K562 (cell line): ENCODE data around the gene CLIC1. TPM values are rescaled to one million over a fixed set of nuclear protein-coding genes. Genes with fewer than 3 reads are reported as not detected.

Experiments used
- ARID4B ChIP-seq: sonication (generic); formaldehyde crosslinking; IDR thresholded peaks from 2 replicates; pipeline ENCODE4 v1.8.0; 2022; ENCODE audit warnings: mild to moderate bottlenecking, missing genetic modification reagents
- ARNT ChIP-seq, 2 experiments: fragments of 450-650 bp; IDR thresholded peaks; 2 replicates each; pipeline ENCODE4 v1.6.1; 2016; ENCODE audit warnings: mild to moderate bottlenecking in 1 of 2
- ESRRA ChIP-seq: fragments of 450-650 bp; IDR thresholded peaks from 2 replicates; pipeline ENCODE4 v1.6.1; 2014; ENCODE audit warnings: low read depth, mild to moderate bottlenecking, moderate library complexity, borderline replicate concordance
- GATA2 ChIP-seq: sonication (generic); formaldehyde crosslinking; IDR thresholded peaks from 2 replicates; pipeline ENCODE4 v1.4.0; 2020; ENCODE audit warnings: mild to moderate bottlenecking, missing genetic modification reagents
- HMG20B ChIP-seq: fragments of 250-450 bp; sonication (Bioruptor Pico); IDR thresholded peaks from 2 replicates; pipeline ENCODE4 v1.5.0; 2021; ENCODE audit warnings: mild to moderate bottlenecking
- KDM4B ChIP-seq, 2 experiments: fragments of 450-650 bp in 1 of 2; sonication (generic) in 1 of 2; IDR thresholded peaks; 2 replicates each; pipeline ENCODE4 v1.6.1; 2016 to 2017; ENCODE audit warnings: borderline replicate concordance in 2 of 2, antibody characterized with exemption in 1 of 2, low read depth in 1 of 2, mild to moderate bottlenecking in 1 of 2
- LEF1 ChIP-seq: fragments of 450-650 bp; IDR thresholded peaks from 2 replicates; pipeline ENCODE4 v1.6.1; 2016; ENCODE audit warnings: mild to moderate bottlenecking
- MAFK ChIP-seq: IDR thresholded peaks from 2 replicates; pipeline ENCODE4 v1.6.1; 2011; ENCODE audit warnings: low read length, improper control_type of control experiment
- MEF2A ChIP-seq: IDR thresholded peaks from 2 replicates; pipeline ENCODE4 v1.6.1; 2011; ENCODE audit warnings: low read depth, mild to moderate bottlenecking, low read length, moderate library complexity; ENCODE audit not compliant: control insufficient read depth
- MEIS2 ChIP-seq: fragments of 450-650 bp; IDR thresholded peaks from 2 replicates; pipeline ENCODE4 v1.6.1; 2014; ENCODE audit warnings: mild to moderate bottlenecking; ENCODE audit not compliant: partially characterized antibody
- MITF ChIP-seq: IDR thresholded peaks from 2 replicates; pipeline ENCODE4 v1.6.1; 2014; ENCODE audit warnings: antibody characterized with exemption
- NR0B1 ChIP-seq: fragments of 450-650 bp; IDR thresholded peaks from one replicate; pipeline ENCODE4 v1.6.1; 2018; ENCODE audit warnings: mild to moderate bottlenecking, moderate library complexity; ENCODE audit not compliant: partially characterized antibody
- RBM14 ChIP-seq: fragments of 200-400 bp; formaldehyde crosslinking; IDR thresholded peaks from 2 replicates; pipeline ENCODE4 v1.6.1; 2018; ENCODE audit warnings: low read depth, mild to moderate bottlenecking, low read length, moderate library complexity, borderline replicate concordance; ENCODE audit not compliant: insufficient read depth
- RCOR1 ChIP-seq, 2 experiments: IDR thresholded peaks; 2 replicates each; pipeline ENCODE4 v1.6.1; 2012; ENCODE audit warnings: low read depth in 2 of 2, low read length in 2 of 2, borderline replicate concordance in 1 of 2, improper control_type of control experiment in 1 of 2
- SP2 ChIP-seq: IDR thresholded peaks from 2 replicates; pipeline ENCODE4 v1.6.1; 2011; ENCODE audit warnings: mild to moderate bottlenecking, low read depth, low read length, moderate library complexity; ENCODE audit not compliant: poor library complexity, severe bottlenecking; ENCODE audit errors: extremely low read depth
- ZKSCAN1 ChIP-seq: fragments of 150-350 bp; IDR thresholded peaks from 2 replicates; pipeline ENCODE4 v1.6.1; 2016; ENCODE audit warnings: low read depth, low read length
- ZNF282 ChIP-seq: sonication (generic); formaldehyde crosslinking; IDR thresholded peaks from 2 replicates; pipeline ENCODE4 v1.8.1; 2023; ENCODE audit warnings: missing genetic modification reagents
- ZNF354B ChIP-seq: fragments of 250-450 bp; sonication (Bioruptor Pico); IDR thresholded peaks from 2 replicates; pipeline ENCODE4 v1.4.0; 2020
- ZNF766 ChIP-seq: fragments of 200-800 bp; sonication (Bioruptor generic); conservative IDR thresholded peaks from 2 replicates; pipeline ENCODE4 v1.6.1; 2016; ENCODE audit warnings: missing genetic modification characterization, missing compliant biosample characterization
- polyA plus RNA-seq, 8 experiments: library from polyadenylated mRNA; depleted of rRNA in 4 of 8; stranded (reverse) in 5 of 8; unstranded in 3 of 8; fragments of >200 nt; fragmentation: Nextera tagmentation in 2 of 8; fragmentation: Illumina TruSeq in 1 of 8; extraction: Ambion mirVana in 2 of 8; extraction: Trizol in 1 of 8; gene quantifications; 2 replicates each; pipeline versions ENCODE4 v1.2.1 to v1.2.3, GENCODE V29; 2011 to 2014; ENCODE audit warnings: inconsistent platforms in 1 of 8, missing spikeins in 1 of 8
- total RNA-seq, 7 experiments: library from RNA; depleted of rRNA in 6 of 7; stranded (reverse); fragments of >200 nt in 6 of 7; fragmentation: Illumina TruSeq in 2 of 7; extraction: Trizol in 2 of 7; gene quantifications; 2 replicates each; pipeline versions ENCODE4 v1.2.1 to v1.2.3, GENCODE V29; 2011 to 2021; ENCODE audit warnings: low replicate concordance in 1 of 7

The CLIC1 gene
- total and polyA plus RNA-seq, 9 of the 15 experiments (the other 6 are each of a cell fraction or from before 2014, with no cell fraction given), result 1,267 to 2,419 (median 1,808) TPM

GRCh38 chr6:31689249-31690110, 46.9 kb downstream of the CLIC1 start (continued):
- TF ChIP-seq MITF (no peak), ZNF766 (CRISPR knock-in tag) (no peak), MEF2A (no peak), ZNF282 (no peak), SP2 (peak; percentile 6), RCOR1 (IDR thresholded peaks at IDR 0.05; ENCODE audit: borderline replicate concordance in 1 of 2, low read depth in 2 of 2, low read length in 2 of 2) (0 out of 4 replicates have a peak, but pooled peaks of 1 of the 2 experiments have one; percentile 48), LEF1 (no peak), ESRRA (0 out of 2 replicates have a peak, but pooled peaks have one; percentile 9), HMG20B (CRISPR knock-in tag) (no peak), KDM4B (IDR thresholded peaks at IDR 0.05; ENCODE audit: borderline replicate concordance in 2 of 2, low read depth in 1 of 2) (no peak), NR0B1 (no peak), GATA2 (no peak), ZNF354B (no peak), ZKSCAN1 (peak; percentile 44; the same call in 1 of the 2 replicates), MEIS2 (no peak), RBM14 (no peak), ARNT (IDR thresholded peaks at IDR 0.05) (no peak), ARID4B (CRISPR knock-in tag) (0 out of 2 replicates have a peak, but pooled peaks have one; percentile 48), MAFK (0 out of 2 replicates have a peak, but pooled peaks have one; percentile 19)
